ENCODE measurements around the gene SPP2.

The SPP2 gene

DNA sequence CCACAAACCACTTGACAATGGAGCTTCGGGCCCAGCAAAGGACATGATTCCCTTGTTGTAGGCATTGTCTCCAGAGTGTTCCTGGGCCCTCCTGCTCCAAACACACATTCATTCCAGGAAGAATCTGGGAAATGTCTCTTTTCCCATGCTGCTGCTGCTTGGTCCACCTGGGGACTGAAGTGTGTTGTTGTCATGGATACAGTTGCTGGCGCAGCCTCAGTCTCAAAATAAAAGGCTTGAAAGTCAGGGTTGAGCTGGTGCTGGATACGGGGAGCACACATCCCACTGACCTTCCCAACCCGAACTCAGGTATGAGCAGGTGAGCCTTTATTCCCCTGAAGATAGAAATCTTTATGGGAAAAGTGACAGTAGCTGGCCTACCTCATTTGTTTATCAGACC lies 30.6 kb upstream of the SPP2 start:
- Histone ChIP-seq H3K36me3 (ENCODE audit: insufficient read depth, low read length) (no peaks in the 10 kb centered on the region), H3K9me3 (ENCODE audit: low read depth, low read length) (no peaks in the 10 kb centered on the region), H3K27ac (no peak overlapping the region), H3K9ac (ENCODE audit: insufficient read length) (no peak overlapping the region), H3K4me3 (no peak overlapping the region)
- TF ChIP-seq EZH2 (IDR thresholded peaks at IDR 0.05) (no peak), FOXP2 (optimal IDR thresholded peaks at IDR 0.05; ENCODE audit: control extremely low read depth, extremely low read length, insufficient read depth) (no peak), POLR2AphosphoS5 (IDR thresholded peaks at IDR 0.05; ENCODE audit: borderline replicate concordance, low read depth, low read length) (no peak)
- no peak for DNase-seq (ENCODE audit: low read depth, low spot score)

DNA sequence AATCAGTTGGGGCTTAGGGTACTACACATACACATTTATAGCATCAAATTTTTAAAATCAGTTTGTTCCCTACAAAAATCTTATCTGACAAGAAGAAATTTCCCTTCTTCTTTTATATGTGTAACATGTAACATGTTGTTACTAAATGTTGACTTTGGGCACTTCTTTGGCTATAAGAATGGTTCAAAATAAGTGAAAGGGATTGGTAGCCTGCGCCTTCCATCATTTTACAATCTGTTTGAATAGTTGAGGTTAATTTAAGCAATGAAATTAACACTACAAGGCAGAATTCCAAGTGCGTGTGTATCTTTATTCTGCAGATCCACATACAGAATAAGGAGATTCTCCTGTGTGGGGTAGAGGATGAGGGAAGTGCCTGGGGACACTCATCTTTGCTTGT lies 30.2 kb upstream of the SPP2 start:
- TF ChIP-seq POLR2AphosphoS5 (IDR thresholded peaks at IDR 0.05; ENCODE audit: borderline replicate concordance, low read depth, low read length) (no peak), EZH2 (IDR thresholded peaks at IDR 0.05) (no peak), FOXP2 (optimal IDR thresholded peaks at IDR 0.05; ENCODE audit: control extremely low read depth, extremely low read length, insufficient read depth) (no peak)
- no peaks in the 10 kb centered on the region for H3K9me3 ChIP-seq (ENCODE audit: low read depth, low read length)
- no peak overlapping the region for H3K27ac ChIP-seq
- no peak for DNase-seq (ENCODE audit: low read depth, low spot score)
- H3K36me3 ChIP-seq (ENCODE audit: insufficient read depth, low read length) = no peaks in the 10 kb centered on the region
- no peak overlapping the region for H3K4me3 ChIP-seq
- H3K9ac ChIP-seq (ENCODE audit: insufficient read length) = no peak overlapping the region

DNA sequence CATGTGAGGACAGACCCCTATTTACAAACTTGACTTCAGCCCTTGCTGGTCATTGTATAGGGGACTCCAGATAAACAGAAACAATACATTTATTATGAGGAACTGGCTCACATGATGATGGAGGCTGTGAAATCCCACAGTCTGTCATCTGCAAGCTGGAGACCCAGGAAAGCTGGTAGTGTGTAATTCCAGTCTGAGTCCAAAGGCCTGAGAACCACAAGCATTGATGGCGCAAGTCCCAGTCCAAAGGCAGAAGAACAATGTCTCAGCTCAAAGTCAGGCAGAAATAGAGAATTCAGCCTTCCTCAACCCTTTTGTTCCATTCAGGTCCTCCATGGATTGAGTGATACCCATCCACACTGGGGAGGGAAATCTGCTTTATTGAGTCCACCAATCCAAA lies 28.1 kb upstream of the SPP2 start:
- no peaks in the 10 kb centered on the region for H3K36me3 ChIP-seq (ENCODE audit: insufficient read depth, low read length)
- H3K4me3 ChIP-seq = no peak overlapping the region
- no peak for DNase-seq (ENCODE audit: low read depth, low spot score)
- TF ChIP-seq POLR2AphosphoS5 (IDR thresholded peaks at IDR 0.05; ENCODE audit: borderline replicate concordance, low read depth, low read length) (no peak), EZH2 (IDR thresholded peaks at IDR 0.05) (no peak), FOXP2 (optimal IDR thresholded peaks at IDR 0.05; ENCODE audit: control extremely low read depth, extremely low read length, insufficient read depth) (no peak)
- H3K27ac ChIP-seq = no peak overlapping the region
- no peak overlapping the region for H3K9ac ChIP-seq (ENCODE audit: insufficient read length)
- no peaks in the 10 kb centered on the region for H3K9me3 ChIP-seq (ENCODE audit: low read depth, low read length)

DNA sequence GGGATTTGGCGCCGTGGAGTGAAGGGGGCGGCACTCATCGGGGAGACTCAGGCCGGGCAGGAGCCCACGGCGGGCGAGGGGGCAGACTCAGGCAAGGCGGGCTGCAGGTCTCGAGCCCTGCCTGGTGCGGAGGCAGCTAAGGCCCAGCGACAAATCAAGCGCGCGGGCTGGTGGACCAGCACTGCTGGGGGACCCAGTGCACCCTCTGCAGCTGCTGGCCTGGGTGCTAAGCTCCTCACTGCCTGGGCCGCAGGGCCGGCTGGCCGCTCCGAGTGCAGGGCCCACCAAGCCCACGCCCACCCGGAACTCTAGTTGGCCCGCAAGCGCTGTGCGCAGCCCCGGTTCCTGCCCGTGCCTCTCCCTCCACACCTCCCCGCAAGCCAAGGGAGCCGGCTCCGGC lies 26.2 kb upstream of the SPP2 start:
- Histone ChIP-seq H3K9me3 (ENCODE audit: low read depth, low read length) (no peaks in the 10 kb centered on the region), H3K27ac (no peak overlapping the region), H3K9ac (ENCODE audit: insufficient read length) (no peak overlapping the region), H3K36me3 (ENCODE audit: insufficient read depth, low read length) (no peaks in the 10 kb centered on the region), H3K4me3 (no peak overlapping the region)
- no peak for DNase-seq (ENCODE audit: low read depth, low spot score)
- TF ChIP-seq POLR2AphosphoS5 (IDR thresholded peaks at IDR 0.05; ENCODE audit: borderline replicate concordance, low read depth, low read length) (no peak), EZH2 (IDR thresholded peaks at IDR 0.05) (no peak), FOXP2 (optimal IDR thresholded peaks at IDR 0.05; ENCODE audit: control extremely low read depth, extremely low read length, insufficient read depth) (no peak)

DNA sequence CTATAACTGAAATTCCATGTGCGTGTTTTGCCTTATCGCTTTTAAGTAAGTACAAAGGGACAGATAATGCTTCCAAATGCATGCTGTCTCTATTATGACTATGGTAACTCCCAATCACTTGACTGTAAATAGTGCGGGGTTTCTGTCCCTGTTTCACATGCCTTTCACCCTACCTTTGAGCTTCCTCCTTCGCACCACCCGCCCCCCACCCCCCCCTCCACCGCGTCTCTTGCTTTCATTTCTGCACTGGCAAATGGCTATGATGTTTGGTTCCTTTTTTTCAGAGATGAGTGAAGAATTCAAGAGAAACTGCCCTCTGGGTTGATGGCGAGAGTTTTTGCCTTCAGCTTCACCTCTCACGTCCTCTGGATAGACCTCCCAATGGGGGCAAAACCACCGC lies 25.0 kb upstream of the SPP2 start:
- TF ChIP-seq POLR2AphosphoS5 (IDR thresholded peaks at IDR 0.05; ENCODE audit: borderline replicate concordance, low read depth, low read length) (no peak), EZH2 (IDR thresholded peaks at IDR 0.05) (no peak), FOXP2 (optimal IDR thresholded peaks at IDR 0.05; ENCODE audit: control extremely low read depth, extremely low read length, insufficient read depth) (no peak)

DNA sequence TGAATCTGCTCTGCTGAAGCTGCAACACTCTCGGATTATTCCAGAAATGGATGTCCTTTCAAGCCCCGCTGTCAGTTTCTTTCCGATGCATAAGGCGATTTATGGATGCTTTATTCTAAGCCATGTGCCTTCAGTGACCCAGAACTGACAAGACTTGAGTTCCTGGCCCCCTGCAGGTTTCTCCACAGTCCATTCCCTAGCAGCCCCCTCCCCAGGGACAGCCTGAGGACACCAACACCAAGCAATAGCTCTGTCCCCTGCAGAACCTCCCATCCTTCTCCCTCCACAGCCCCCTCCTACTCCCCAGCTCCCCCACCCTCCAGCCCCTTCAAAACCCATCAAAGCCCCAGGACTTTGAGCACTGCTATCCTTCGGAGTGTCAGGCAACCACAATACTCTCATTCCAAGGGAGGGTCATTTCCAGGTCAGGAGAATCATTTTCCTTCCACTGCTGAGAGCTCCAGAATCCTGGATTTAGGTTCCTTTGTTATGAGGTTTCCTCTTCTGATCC lies 24.6 kb upstream of the SPP2 start:
- Histone ChIP-seq H3K36me3 (ENCODE audit: insufficient read depth, low read length) (no peaks in the 10 kb centered on the region), H3K27ac (no peak overlapping the region), H3K4me3 (no peak overlapping the region), H3K9me3 (ENCODE audit: low read depth, low read length) (no peaks in the 10 kb centered on the region), H3K9ac (ENCODE audit: insufficient read length) (no peak overlapping the region)
- DNase-seq (ENCODE audit: low read depth, low spot score) = no peak
- no peak for TF ChIP-seq EZH2 (IDR thresholded peaks at IDR 0.05)
- no peak for TF ChIP-seq POLR2AphosphoS5 (IDR thresholded peaks at IDR 0.05; ENCODE audit: borderline replicate concordance, low read depth, low read length)
- no peak for TF ChIP-seq FOXP2 (optimal IDR thresholded peaks at IDR 0.05; ENCODE audit: control extremely low read depth, extremely low read length, insufficient read depth)

More for the DNA sequence above, 25.0 kb upstream of the SPP2 start:
- no peak for DNase-seq (ENCODE audit: low read depth, low spot score)
- Histone ChIP-seq H3K27ac (no peak overlapping the region), H3K4me3 (no peak overlapping the region), H3K36me3 (ENCODE audit: insufficient read depth, low read length) (no peaks in the 10 kb centered on the region), H3K9me3 (ENCODE audit: low read depth, low read length) (no peaks in the 10 kb centered on the region), H3K9ac (ENCODE audit: insufficient read length) (no peak overlapping the region)

DNA sequence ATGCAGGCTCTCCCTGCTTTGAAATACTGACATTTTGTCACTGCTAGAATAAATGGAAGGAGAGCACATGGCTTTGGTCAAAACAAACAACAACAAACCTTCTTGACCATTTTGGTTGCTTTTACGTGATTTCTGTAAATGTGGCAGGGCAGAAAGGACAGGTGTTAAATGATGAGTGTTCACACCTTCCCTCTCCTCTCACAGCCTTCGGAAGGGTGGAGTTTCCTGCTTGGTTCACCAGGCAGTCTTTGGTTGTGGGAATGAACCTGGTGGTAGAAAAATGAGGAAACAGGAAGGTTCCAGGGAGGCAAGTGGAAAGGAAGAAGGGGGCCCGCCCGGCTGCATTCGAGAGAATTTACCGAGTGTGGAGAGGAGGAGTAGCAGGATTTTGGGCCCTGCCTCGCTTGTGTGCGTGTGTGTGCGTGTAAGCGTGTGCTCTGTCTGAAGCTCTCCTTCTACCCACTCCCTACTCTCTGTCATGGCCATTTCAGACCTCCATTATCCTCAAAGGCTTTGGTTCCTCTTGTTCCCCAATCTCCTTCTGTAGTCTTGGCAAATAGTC lies 23.7 kb upstream of the SPP2 start:
- H3K9me3 ChIP-seq (ENCODE audit: low read depth, low read length) = no peaks in the 10 kb centered on the region
- no peak overlapping the region for H3K4me3 ChIP-seq
- no peaks in the 10 kb centered on the region for H3K36me3 ChIP-seq (ENCODE audit: insufficient read depth, low read length)
- TF ChIP-seq FOXP2 (optimal IDR thresholded peaks at IDR 0.05; ENCODE audit: control extremely low read depth, extremely low read length, insufficient read depth) (no peak), EZH2 (IDR thresholded peaks at IDR 0.05) (no peak), POLR2AphosphoS5 (IDR thresholded peaks at IDR 0.05; ENCODE audit: borderline replicate concordance, low read depth, low read length) (no peak)
- DNase-seq (ENCODE audit: low read depth, low spot score) = no peak
- H3K27ac ChIP-seq = no peak overlapping the region
- H3K9ac ChIP-seq (ENCODE audit: insufficient read length) = no peak overlapping the region

DNA sequence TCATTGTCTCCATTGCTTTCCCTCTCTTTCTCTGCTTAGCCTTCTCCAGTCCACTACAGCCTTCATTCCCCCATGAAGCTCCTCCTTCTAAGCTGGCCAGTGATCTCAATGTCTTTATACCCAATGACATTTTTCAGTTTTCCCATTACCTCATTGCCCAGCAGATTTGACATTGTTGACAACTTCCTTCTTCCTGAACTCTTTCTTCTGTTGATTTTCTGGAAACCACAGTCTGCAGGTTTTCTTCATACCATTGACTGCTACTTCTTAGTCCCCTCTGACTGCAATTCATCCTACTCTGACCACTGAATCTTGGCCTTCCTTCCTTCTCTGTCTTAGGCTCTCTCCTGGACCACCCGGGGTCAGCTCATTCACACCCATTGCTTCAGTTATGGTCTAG lies 22.9 kb upstream of the SPP2 start:
- no peak overlapping the region for H3K4me3 ChIP-seq
- no peak overlapping the region for H3K27ac ChIP-seq
- no peaks in the 10 kb centered on the region for H3K9me3 ChIP-seq (ENCODE audit: low read depth, low read length)
- no peak for DNase-seq (ENCODE audit: low read depth, low spot score)
- H3K36me3 ChIP-seq (ENCODE audit: insufficient read depth, low read length) = no peaks in the 10 kb centered on the region
- H3K9ac ChIP-seq (ENCODE audit: insufficient read length) = no peak overlapping the region
- no peak for TF ChIP-seq EZH2 (IDR thresholded peaks at IDR 0.05)
- TF ChIP-seq POLR2AphosphoS5 (IDR thresholded peaks at IDR 0.05; ENCODE audit: borderline replicate concordance, low read depth, low read length) = no peak
- no peak for TF ChIP-seq FOXP2 (optimal IDR thresholded peaks at IDR 0.05; ENCODE audit: control extremely low read depth, extremely low read length, insufficient read depth)
